ENCODE measurements around the gene TTC34. TPM values are rescaled to one million over a fixed set of nuclear protein-coding genes. Genes with fewer than 3 reads are reported as not detected.

Gene TTC34
- total RNA-seq, 1 experiment from 2014 or later: 0.92 TPM

DNA sequence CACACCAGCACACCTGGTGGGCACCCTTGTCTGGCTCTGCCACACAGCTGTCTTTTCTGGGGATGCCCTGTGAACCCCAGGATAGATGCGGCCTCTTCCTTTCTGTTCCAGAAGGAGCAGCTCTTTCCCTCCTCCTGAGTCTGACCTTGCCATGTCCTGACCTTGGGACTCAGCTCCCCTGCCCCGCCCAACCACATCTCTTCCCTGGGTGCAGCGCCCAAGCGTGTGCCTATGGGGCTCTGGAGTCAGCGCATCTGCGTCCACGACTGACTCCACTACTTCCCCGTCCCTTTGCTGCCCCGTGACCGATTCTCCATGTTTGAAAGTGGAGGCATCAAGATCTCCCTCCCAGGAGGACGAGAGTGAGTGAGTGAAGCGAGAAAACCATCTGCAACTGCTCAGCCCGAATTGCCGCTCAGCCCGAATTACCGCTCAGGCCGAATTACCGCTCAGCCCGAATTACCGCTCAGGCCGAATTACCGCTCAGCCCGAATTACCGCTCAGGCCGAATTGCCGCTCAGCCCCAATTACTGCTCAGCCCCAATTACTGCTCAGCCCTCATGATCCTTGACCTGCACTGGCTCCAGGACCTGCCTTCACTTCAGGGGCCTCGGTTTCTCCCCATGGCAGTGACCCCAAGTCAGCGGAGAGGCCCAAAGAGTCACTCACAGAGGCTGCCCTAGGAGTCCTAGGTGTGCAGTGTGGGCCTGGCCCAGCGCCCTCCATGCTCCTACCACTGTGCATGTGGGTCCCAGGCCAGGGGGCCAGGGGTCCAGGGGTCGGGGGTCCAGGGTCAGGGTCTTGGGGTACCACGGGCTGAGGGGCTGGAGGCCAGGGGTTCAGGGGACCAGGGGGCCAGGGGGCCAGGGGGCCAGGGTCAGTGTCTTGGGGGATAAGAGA is 18.6 kb upstream of the TTC34 start:
- H3K4ac ChIP-seq (ENCODE audit: low read depth, low read length): no peak overlapping the region
- H3K27ac ChIP-seq (ENCODE audit: insufficient read length, low read depth, low read length): no peak overlapping the region
- H3K27me3 ChIP-seq (ENCODE audit: insufficient read depth, low read length): no peaks in the 10 kb centered on the region
- no peaks in the 10 kb centered on the region for H3K23me2 ChIP-seq (ENCODE audit: insufficient read length, low read depth, low read length, poor library complexity, severe bottlenecking)
- no peak overlapping the region for H4K91ac ChIP-seq (ENCODE audit: insufficient read length, low read depth, low read length)
- Mint-ChIP-seq H3K27me3 (ENCODE audit: low read depth) (peaks cover 5% of the 10 kb centered on the region), H3K36me3 (ENCODE audit: insufficient read depth in 1 of 3, low read depth in 3 of 3) (peaks cover 0 to 37% (median 13%) of the 10 kb centered on the region in 3 experiments; a peak in 6 of 7 replicates), H3K4me1 (no peaks in the 10 kb centered on the region), H3K27ac (no peak overlapping the region), H3K9me3 (peaks cover 20 to 87% of the 10 kb centered on the region in 2 experiments), H3K4me3 (no peak overlapping the region)
- no peak overlapping the region for H2AK5ac ChIP-seq (ENCODE audit: insufficient read length, low read length)
- H2BK5ac ChIP-seq (ENCODE audit: insufficient read length, low read length): no peak overlapping the region
- no peak overlapping the region for H2BK20ac ChIP-seq (ENCODE audit: low read depth, low read length, poor library complexity, severe bottlenecking)
- no peak overlapping the region for H2BK15ac ChIP-seq (ENCODE audit: low read depth, low read length)
- H2AFZ ChIP-seq (ENCODE audit: low read length): no peak overlapping the region
- H3K14ac ChIP-seq (ENCODE audit: insufficient read depth, low read length): no peak overlapping the region
- no peaks in the 10 kb centered on the region for H3K79me2 ChIP-seq (ENCODE audit: insufficient read depth, low read length)
- H3K79me1 ChIP-seq (ENCODE audit: insufficient read depth, low read depth, low read length, poor library complexity, severe bottlenecking): no peaks in the 10 kb centered on the region
- H3K23ac ChIP-seq (ENCODE audit: insufficient read length, low read depth, low read length): no peak overlapping the region
- H2BK12ac ChIP-seq (ENCODE audit: insufficient read length, low read depth, low read length): no peak overlapping the region
- no peak overlapping the region for H3K4me2 ChIP-seq (ENCODE audit: insufficient read depth, insufficient read length, low read length)
- no peak overlapping the region for H4K5ac ChIP-seq (ENCODE audit: insufficient read length, low read depth, low read length)
- H3K9me3 ChIP-seq (ENCODE audit: control insufficient read depth, low read depth, low read length): peaks cover 94% of the 10 kb centered on the region
- H3K56ac ChIP-seq (ENCODE audit: insufficient read length, low read depth, low read length): no peak overlapping the region
- DNase-seq: no peak
- no peak overlapping the region for H3K9ac ChIP-seq (ENCODE audit: extremely low read depth, insufficient read length, low read length)
- no peak overlapping the region for H4K8ac ChIP-seq (replicated peaks; ENCODE audit: insufficient read length, low read depth, low read length)
- no CpG with 5 or more reads among the region's 31 CpGs for WGBS (ENCODE audit: extremely low coverage, insufficient read length, low lambda C conversion rate)
- H3T11ph ChIP-seq (ENCODE audit: low read length): no peak overlapping the region
- H3K4me1 ChIP-seq (ENCODE audit: insufficient read depth, low read length): no peaks in the 10 kb centered on the region
- H3K18ac ChIP-seq (ENCODE audit: insufficient read length, low read depth, low read length): no peak overlapping the region
- TF ChIP-seq, protein P1, sequence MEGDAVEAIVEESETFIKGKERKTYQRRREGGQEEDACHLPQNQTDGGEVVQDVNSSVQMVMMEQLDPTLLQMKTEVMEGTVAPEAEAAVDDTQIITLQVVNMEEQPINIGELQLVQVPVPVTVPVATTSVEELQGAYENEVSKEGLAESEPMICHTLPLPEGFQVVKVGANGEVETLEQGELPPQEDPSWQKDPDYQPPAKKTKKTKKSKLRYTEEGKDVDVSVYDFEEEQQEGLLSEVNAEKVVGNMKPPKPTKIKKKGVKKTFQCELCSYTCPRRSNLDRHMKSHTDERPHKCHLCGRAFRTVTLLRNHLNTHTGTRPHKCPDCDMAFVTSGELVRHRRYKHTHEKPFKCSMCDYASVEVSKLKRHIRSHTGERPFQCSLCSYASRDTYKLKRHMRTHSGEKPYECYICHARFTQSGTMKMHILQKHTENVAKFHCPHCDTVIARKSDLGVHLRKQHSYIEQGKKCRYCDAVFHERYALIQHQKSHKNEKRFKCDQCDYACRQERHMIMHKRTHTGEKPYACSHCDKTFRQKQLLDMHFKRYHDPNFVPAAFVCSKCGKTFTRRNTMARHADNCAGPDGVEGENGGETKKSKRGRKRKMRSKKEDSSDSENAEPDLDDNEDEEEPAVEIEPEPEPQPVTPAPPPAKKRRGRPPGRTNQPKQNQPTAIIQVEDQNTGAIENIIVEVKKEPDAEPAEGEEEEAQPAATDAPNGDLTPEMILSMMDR (conservative IDR thresholded peaks at IDR 0.05): no peak
- no peaks in the 10 kb centered on the region for H4K20me1 ChIP-seq (ENCODE audit: control insufficient read depth, insufficient read depth, insufficient read length)
- no peak overlapping the region for H2BK120ac ChIP-seq (ENCODE audit: low read depth, low read length, poor library complexity, severe bottlenecking)

Data from H9 (cell line).